IMR-90 (cell line): ENCODE data around the gene HPSE2. TPM values are rescaled to one million over a fixed set of nuclear protein-coding genes. Genes with fewer than 3 reads are reported as not detected.

Experiments used
- ATAC-seq: fragments of 200-7000 bp; cut with Tn5 transposase; 2 replicates; pipeline ENCODE4 v1.9.1; 2020; ENCODE audit warnings: low read depth, mild to moderate bottlenecking, moderate library complexity
- BruUV-seq: library from RNA; stranded (reverse); fragments of 400-500 nt; replicated peaks from 2 replicates; lab custom pipeline; 2021; lab: Mats Ljungman, UMichigan
- CTCF ChIA-PET: fragments of 300-600 bp; formaldehyde crosslinking; extraction: SDS; loops from one replicate; lab custom pipeline; 2021; ENCODE audit warnings: antibody characterized with exemption; lab: Yijun Ruan, JAX
- POLR2A ChIA-PET: fragments of 300-600 bp; sonication (Branson Sonifier 250); formaldehyde crosslinking; loops from one replicate; lab custom pipeline; 2022; ENCODE audit warnings: antibody characterized with exemption; ENCODE audit not compliant: unreplicated experiment; lab: Charles Lee
- DNase-seq: peaks from one replicate; pipeline ENCODE4 v3.0.0; 2013
- H2AFZ ChIP-seq: replicated peaks from 2 replicates; pipeline ENCODE3; 2013; ENCODE audit warnings: low read length, mild to moderate bottlenecking; ENCODE audit not compliant: poor library complexity
- H2AK5ac ChIP-seq: 2 replicates; pipeline ENCODE4 v1.6.1; 2013; ENCODE audit warnings: low read depth, low read length, inconsistent platforms
- H2AK9ac ChIP-seq: replicated peaks from 2 replicates; pipeline ENCODE3; 2013; ENCODE audit warnings: mild to moderate bottlenecking, low read depth, low read length, moderate library complexity; ENCODE audit not compliant: poor library complexity
- H2BK120ac ChIP-seq: 2 replicates; pipeline ENCODE4 v1.6.1; 2013; ENCODE audit warnings: low read depth, low read length, inconsistent platforms
- H2BK15ac ChIP-seq: 3 replicates; pipeline ENCODE4 v1.6.1; 2013; ENCODE audit warnings: low read depth, low read length, inconsistent platforms
- H2BK20ac ChIP-seq: 2 replicates; pipeline ENCODE4 v1.6.1; 2013; ENCODE audit warnings: low read depth, mild to moderate bottlenecking, inconsistent platforms, low read length, moderate library complexity
- H2BK5ac ChIP-seq: 2 replicates; pipeline ENCODE4 v1.6.1; 2013; ENCODE audit warnings: mild to moderate bottlenecking, low read depth, low read length, inconsistent platforms; ENCODE audit not compliant: poor library complexity, severe bottlenecking
- H3K14ac ChIP-seq: replicated peaks from 2 replicates; pipeline ENCODE4 v1.6.1; 2013; ENCODE audit warnings: low read depth, low read length, inconsistent platforms
- H3K18ac ChIP-seq: 2 replicates; pipeline ENCODE4 v1.6.1; 2013; ENCODE audit warnings: low read depth, low read length, control low read depth
- H3K23ac ChIP-seq: 2 replicates; pipeline ENCODE4 v1.6.1; 2013; ENCODE audit warnings: low read depth, low read length, inconsistent platforms
- H3K27ac ChIP-seq: 2 replicates; pipeline ENCODE4 v1.5.1; 2013; ENCODE audit warnings: mild to moderate bottlenecking, control low read depth, low read length; ENCODE audit not compliant: insufficient read depth
- H3K27me3 ChIP-seq: 2 replicates; pipeline ENCODE4 v1.6.1; 2013; ENCODE audit warnings: low read length; ENCODE audit not compliant: control insufficient read depth, insufficient read depth
- H3K36me3 ChIP-seq: 2 replicates; pipeline ENCODE4 v1.6.1; 2013; ENCODE audit warnings: low read length, mixed read lengths; ENCODE audit not compliant: control insufficient read depth, insufficient read depth
- H3K4ac ChIP-seq: 2 replicates; pipeline ENCODE4 v1.6.1; 2013; ENCODE audit warnings: low read depth, low read length, inconsistent platforms
- H3K4me1 ChIP-seq: 2 replicates; pipeline ENCODE4 v1.6.1; 2013; ENCODE audit warnings: low read length, mixed read lengths; ENCODE audit not compliant: control insufficient read depth, insufficient read depth
- H3K4me2 ChIP-seq: 2 replicates; pipeline ENCODE4 v1.6.1; 2013; ENCODE audit warnings: low read depth, mild to moderate bottlenecking, control low read depth, low read length, moderate library complexity
- H3K4me3 ChIP-seq: 2 replicates; pipeline ENCODE4 v1.5.1; 2013; ENCODE audit warnings: low read depth, mild to moderate bottlenecking, control low read depth, low read length, moderate library complexity; ENCODE audit not compliant: insufficient read depth
- H3K56ac ChIP-seq: 2 replicates; pipeline ENCODE4 v1.6.1; 2013; ENCODE audit warnings: low read length, inconsistent platforms; ENCODE audit not compliant: insufficient read depth; ENCODE audit errors: extremely low read depth
- H3K79me1 ChIP-seq, 2 experiments: 2 replicates each; pipeline ENCODE4 v1.6.1; 2013; ENCODE audit warnings: low read length in 2 of 2, inconsistent platforms in 1 of 2, low read depth in 1 of 2
- H3K9ac ChIP-seq: 2 replicates; pipeline ENCODE4 v1.6.1; 2013; ENCODE audit warnings: low read depth, low read length, control low read depth
- H3K9me1 ChIP-seq: 2 replicates; pipeline ENCODE4 v1.6.1; 2013; ENCODE audit warnings: low read length, inconsistent platforms; ENCODE audit not compliant: insufficient read depth
- H3K9me3 ChIP-seq: 2 replicates; pipeline ENCODE4 v1.6.1; 2013; ENCODE audit warnings: low read length; ENCODE audit not compliant: control insufficient read depth, insufficient read depth
- H4K20me1 ChIP-seq: 2 replicates; pipeline ENCODE4 v1.6.1; 2013; ENCODE audit warnings: low read length, inconsistent platforms; ENCODE audit not compliant: insufficient read depth
- H4K5ac ChIP-seq: 2 replicates; pipeline ENCODE4 v1.6.1; 2013; ENCODE audit warnings: mild to moderate bottlenecking, low read depth, low read length, control low read depth
- H4K8ac ChIP-seq, 2 experiments: 2 replicates each; pipeline ENCODE4 v1.6.1; 2013; ENCODE audit warnings: low read depth in 2 of 2, low read length in 2 of 2, control low read depth in 1 of 2, inconsistent platforms in 1 of 2
- H4K91ac ChIP-seq: 2 replicates; pipeline ENCODE4 v1.6.1; 2013; ENCODE audit warnings: low read depth, low read length, inconsistent platforms; ENCODE audit not compliant: insufficient read depth
- MAFK ChIP-seq: IDR thresholded peaks from 2 replicates; pipeline ENCODE4 v1.6.1; 2012; ENCODE audit warnings: low read depth, low read length, improper control_type of control experiment
- MAZ ChIP-seq: IDR thresholded peaks from 2 replicates; pipeline ENCODE4 v1.6.1; 2012; ENCODE audit warnings: low read depth, mild to moderate bottlenecking, low read length, improper control_type of control experiment, moderate library complexity, borderline replicate concordance
- MXI1 ChIP-seq: IDR thresholded peaks from 2 replicates; pipeline ENCODE4 v1.6.1; 2012; ENCODE audit warnings: low read depth, mild to moderate bottlenecking, low read length, moderate library complexity, borderline replicate concordance
- RAD21 ChIP-seq: IDR thresholded peaks from 2 replicates; pipeline ENCODE4 v1.6.1; 2012; ENCODE audit warnings: low read length, improper control_type of control experiment
- RFX5 ChIP-seq: IDR thresholded peaks from 2 replicates; pipeline ENCODE4 v1.8.0; 2012; ENCODE audit warnings: low read depth, mild to moderate bottlenecking, low read length, moderate library complexity
- SMC3 ChIP-seq: fragments of 150-350 bp; IDR thresholded peaks from 2 replicates; pipeline ENCODE4 v1.6.1; 2016; ENCODE audit warnings: low read depth, mild to moderate bottlenecking, antibody characterized with exemption, low read length, moderate library complexity
- WGBS, 2 experiments: methylation state at CpG; one replicate each; pipeline versions ENCODE4 v1.1.5 to v1.1.7; 2013; ENCODE audit warnings: missing lambda C conversion rate in 2 of 2; ENCODE audit not compliant: insufficient read length in 1 of 2; ENCODE audit errors: extremely low coverage in 2 of 2; 5-methylcytosine and 5-hydroxymethylcytosine counted together
- dilution Hi-C: fragments of 300-500 bp; cut with HindIII; formaldehyde crosslinking; loops from one replicate; pipeline ENCODE4 v1.14.3; 2018; ENCODE audit warnings: low sequenced_read_pairs; ENCODE audit not compliant: unreplicated experiment
- in situ Hi-C: fragments of 300-500 bp; cut with MboI; formaldehyde crosslinking; loops from 3 replicates; pipeline ENCODE4 v1.14.3; 2019; ENCODE audit warnings: low sequenced_read_pairs, inconsistent platforms, mixed read lengths
- intact Hi-C: fragments of 100-400 bp; cut with micrococcal nuclease; formaldehyde crosslinking; loops from 2 replicates; pipeline ENCODE4 v1.10.0; 2022
- polyA plus RNA-seq, 3 experiments: library from polyadenylated mRNA; depleted of rRNA; stranded (reverse); fragments of >200 nt; gene quantifications; 2 replicates each; pipeline ENCODE4 v1.2.3, GENCODE V29; 2012; ENCODE audit warnings: low replicate concordance in 1 of 3
- total RNA-seq: library from RNA; depleted of rRNA; stranded (reverse); fragments of >200 nt; gene quantifications from 2 replicates; pipeline ENCODE4 v1.2.3, GENCODE V29; 2012
- TF ChIP-seq, protein P1 (sequence below): fragments of 150-350 bp; IDR thresholded peaks from 2 replicates; pipeline ENCODE4 v1.6.1; 2017; ENCODE audit warnings: mild to moderate bottlenecking, antibody characterized with exemption, low read length, low read depth
- TF ChIP-seq, protein P2 (sequence below): fragments of 150-350 bp; IDR thresholded peaks from 2 replicates; pipeline ENCODE4 v1.6.1; 2016; ENCODE audit warnings: low read depth, mild to moderate bottlenecking, low read length, moderate library complexity, borderline replicate concordance

HPSE2 gene
- total and polyA plus RNA-seq, 2 of the 4 experiments (the other 2 are of a cell fraction) = not detected

DNA sequence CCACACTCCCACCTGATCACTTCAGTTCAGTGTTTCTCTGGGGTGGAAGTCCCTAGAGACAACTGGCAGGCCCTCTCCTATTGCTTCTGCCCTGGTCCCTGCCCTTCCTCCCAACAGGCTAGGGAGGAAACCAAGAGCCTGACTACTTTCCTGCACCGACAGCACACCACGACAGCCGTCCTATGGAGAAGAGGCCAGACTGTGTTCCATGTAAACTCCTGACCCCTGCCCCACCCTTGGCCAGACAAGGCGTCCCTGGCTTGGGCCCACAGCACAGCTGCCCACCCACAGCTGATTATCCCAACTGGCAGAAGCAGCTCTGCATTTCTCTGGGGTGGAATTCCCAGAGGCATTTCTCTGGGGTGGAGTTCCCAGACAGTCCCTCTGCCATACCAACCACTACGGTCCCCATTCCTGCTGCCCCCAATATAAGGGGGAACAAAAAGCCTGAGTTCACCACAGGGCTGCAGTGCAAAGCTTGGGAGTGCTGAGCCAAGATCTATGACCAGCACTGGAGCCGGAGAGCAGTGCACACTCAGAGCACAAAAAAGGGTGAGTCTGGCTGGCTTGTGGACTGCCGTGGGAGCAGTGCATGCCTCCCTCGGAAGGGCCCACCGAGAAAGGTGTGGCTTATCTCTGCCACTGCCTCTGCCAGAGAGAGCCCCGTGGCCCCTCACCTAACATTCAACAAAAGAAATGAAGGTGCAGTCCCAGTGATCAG, 193.4 kb downstream of the HPSE2 start:
- Histone ChIP-seq H3K4me2 (no peak overlapping the region), H2AK5ac (no peak overlapping the region), H3K9me3 (peaks cover 2% of the 10 kb centered on the region; the same call in 1 of the 2 replicates), H4K20me1 (no peaks in the 10 kb centered on the region), H4K5ac (no peak overlapping the region), H3K36me3 (no peaks in the 10 kb centered on the region), H3K23ac (no peak overlapping the region), H4K91ac (no peak overlapping the region), H2AFZ (peak overlapping the region; percentile 32), H2BK15ac (no peak overlapping the region), H4K8ac (no peak overlapping the region), H3K14ac (no peak overlapping the region), H2AK9ac (no peak overlapping the region), H3K4me3 (no peak overlapping the region), H2BK120ac (no peak overlapping the region), H3K18ac (no peak overlapping the region), H2BK5ac (no peak overlapping the region), H2BK20ac (no peak overlapping the region), H3K27me3 (no peaks in the 10 kb centered on the region), H3K4ac (no peak overlapping the region), H3K9ac (no peak overlapping the region), H3K56ac (no peak overlapping the region), H3K4me1 (no peaks in the 10 kb centered on the region), H3K9me1 (no peaks in the 10 kb centered on the region), H3K27ac (no peak overlapping the region), H3K79me1 (no peaks in the 10 kb centered on the region)
- ChIA-PET CTCF (no interaction called here), POLR2A (no interaction called here)
- dilution Hi-C loops = no loop called here
- ATAC-seq (no peak), DNase-seq (no peak)
- no TSS peak for BruUV-seq
- TF ChIP-seq, protein P1, sequence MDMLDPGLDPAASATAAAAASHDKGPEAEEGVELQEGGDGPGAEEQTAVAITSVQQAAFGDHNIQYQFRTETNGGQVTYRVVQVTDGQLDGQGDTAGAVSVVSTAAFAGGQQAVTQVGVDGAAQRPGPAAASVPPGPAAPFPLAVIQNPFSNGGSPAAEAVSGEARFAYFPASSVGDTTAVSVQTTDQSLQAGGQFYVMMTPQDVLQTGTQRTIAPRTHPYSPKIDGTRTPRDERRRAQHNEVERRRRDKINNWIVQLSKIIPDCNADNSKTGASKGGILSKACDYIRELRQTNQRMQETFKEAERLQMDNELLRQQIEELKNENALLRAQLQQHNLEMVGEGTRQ = no peak
- no peak for TF ChIP-seq MAZ
- TF ChIP-seq, protein P2, sequence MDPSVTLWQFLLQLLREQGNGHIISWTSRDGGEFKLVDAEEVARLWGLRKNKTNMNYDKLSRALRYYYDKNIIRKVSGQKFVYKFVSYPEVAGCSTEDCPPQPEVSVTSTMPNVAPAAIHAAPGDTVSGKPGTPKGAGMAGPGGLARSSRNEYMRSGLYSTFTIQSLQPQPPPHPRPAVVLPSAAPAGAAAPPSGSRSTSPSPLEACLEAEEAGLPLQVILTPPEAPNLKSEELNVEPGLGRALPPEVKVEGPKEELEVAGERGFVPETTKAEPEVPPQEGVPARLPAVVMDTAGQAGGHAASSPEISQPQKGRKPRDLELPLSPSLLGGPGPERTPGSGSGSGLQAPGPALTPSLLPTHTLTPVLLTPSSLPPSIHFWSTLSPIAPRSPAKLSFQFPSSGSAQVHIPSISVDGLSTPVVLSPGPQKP = no peak
- no peak for TF ChIP-seq RFX5
- no peak for TF ChIP-seq SMC3
- no peak for TF ChIP-seq MAFK
- no peak for TF ChIP-seq RAD21
- no peak for TF ChIP-seq MXI1
- intact Hi-C loops = loop anchor here (1.0 to 5.0 kb wide), 4 partner anchors 185 to 575 kb away; no protein-coding TSS in a partner anchor
- in situ Hi-C loops = no loop called here
- no CpG with 5 or more reads among the region's 10 CpGs for WGBS, 2 experiments
